Measurements from ENCODE around the gene TEAD1.

The TEAD1 gene

GRCh38 chr11:12673924-12674570, at the start of gene TEAD1:
TSS of gene TEAD1 (plus strand) at chr11:12674421.
- peak in 1 of 2 donors; percentile 60 for DNase-seq

DNA sequence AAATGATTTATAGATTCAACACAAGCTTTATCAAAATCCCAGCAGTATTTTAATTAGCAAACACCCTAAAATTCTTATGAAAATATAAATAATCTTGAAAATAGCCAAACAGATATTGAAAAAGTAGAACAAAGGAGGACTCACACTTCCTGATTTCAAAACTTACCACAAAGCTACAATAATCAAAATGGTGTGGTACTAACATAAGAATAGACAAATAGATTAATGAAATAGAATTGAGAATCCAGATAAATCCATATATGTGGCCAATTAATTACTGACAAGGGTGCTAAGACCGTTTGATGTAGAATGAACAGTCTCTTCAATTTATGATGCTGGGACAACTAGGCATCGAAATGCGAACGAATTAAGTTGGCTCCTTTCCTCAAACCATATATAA, 49.6 kb upstream of the TEAD1 start:
- DNase-seq: no peak

- DNase-seq: no peak
Measured at GRCh38 chr11:12625438-12626071, 48.7 kb upstream of the TEAD1 start.

DNA sequence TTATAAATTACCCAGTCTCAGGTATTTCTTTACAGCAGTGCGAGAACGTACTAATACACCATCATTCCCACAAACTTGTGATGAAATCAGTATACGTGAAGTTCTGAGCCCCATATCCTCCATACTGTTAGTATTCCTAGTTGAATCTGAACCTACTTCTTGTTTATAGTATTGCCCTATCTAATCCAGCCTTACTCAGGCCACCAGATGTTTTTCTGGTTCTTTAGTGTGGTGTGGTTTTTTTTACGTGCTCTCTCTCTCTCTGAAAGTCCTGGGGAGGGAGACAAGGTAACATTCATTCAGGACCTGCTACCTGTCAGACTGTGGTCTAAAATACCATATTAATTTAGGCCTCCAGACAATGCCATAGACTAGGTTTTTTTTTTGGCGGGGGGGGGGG, 47.6 kb upstream of the TEAD1 start:
- DNase-seq: no peak

DNA sequence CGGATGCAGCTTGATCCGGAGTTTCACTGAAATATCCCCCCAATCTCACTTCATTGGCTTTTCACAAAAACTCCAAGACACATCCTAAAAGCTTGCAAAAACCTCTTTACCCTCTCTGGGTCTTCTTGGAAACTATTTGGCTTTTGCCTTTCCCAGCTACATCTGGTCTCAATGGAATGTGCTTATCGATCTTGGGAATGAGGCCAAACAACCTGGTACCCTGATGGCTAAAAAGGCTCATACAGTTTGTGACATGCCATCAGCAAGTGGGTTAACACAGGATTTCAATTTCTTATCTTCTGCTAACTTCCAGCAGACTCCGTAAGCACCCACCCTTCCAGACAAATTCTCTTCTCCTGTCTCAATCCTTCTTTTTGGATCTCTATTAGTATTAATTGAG, 45.9 kb upstream of the TEAD1 start:
- no peak for DNase-seq

- DNase-seq: no peak
Measured at GRCh38 chr11:12629601-12630313, 44.5 kb upstream of the TEAD1 start.

- DNase-seq: no peak
Measured at GRCh38 chr11:12631651-12632050, 42.6 kb upstream of the TEAD1 start.

GRCh38 chr11:12634329-12634728, 39.9 kb upstream of the TEAD1 start:
- no peak for DNase-seq

DNA sequence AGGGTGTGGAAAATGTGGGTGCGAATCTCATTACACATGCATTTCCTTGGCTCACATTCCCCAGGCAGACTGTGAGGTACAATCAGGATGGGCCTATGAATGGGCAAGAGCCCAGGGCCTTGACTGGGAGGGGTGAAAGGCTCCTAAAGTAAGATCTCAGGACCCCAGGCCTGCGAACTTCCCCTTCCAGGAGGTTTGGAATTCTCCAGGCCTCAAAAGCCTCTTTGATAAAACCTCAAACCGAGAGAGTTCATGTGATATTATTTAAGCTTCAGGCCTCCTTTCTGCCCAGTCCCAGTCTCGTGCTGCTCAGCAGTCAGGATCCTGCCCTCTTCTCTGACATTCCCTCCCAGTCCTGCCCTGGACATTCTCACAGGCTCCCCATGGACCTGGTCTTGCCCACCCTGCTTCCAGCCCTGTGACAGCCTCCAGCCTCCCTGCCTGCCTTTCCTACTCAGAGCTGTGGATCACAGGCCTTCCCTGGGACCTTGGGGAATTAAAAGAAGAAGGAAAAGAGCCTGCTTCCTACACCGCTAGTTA, 37.3 kb upstream of the TEAD1 start:
- no peak for DNase-seq

GRCh38 chr11:12639388-12639787, 34.8 kb upstream of the TEAD1 start:
- no peak for DNase-seq

- no peak for DNase-seq
Measured at GRCh38 chr11:12640355-12640754, 33.9 kb upstream of the TEAD1 start.

DNA sequence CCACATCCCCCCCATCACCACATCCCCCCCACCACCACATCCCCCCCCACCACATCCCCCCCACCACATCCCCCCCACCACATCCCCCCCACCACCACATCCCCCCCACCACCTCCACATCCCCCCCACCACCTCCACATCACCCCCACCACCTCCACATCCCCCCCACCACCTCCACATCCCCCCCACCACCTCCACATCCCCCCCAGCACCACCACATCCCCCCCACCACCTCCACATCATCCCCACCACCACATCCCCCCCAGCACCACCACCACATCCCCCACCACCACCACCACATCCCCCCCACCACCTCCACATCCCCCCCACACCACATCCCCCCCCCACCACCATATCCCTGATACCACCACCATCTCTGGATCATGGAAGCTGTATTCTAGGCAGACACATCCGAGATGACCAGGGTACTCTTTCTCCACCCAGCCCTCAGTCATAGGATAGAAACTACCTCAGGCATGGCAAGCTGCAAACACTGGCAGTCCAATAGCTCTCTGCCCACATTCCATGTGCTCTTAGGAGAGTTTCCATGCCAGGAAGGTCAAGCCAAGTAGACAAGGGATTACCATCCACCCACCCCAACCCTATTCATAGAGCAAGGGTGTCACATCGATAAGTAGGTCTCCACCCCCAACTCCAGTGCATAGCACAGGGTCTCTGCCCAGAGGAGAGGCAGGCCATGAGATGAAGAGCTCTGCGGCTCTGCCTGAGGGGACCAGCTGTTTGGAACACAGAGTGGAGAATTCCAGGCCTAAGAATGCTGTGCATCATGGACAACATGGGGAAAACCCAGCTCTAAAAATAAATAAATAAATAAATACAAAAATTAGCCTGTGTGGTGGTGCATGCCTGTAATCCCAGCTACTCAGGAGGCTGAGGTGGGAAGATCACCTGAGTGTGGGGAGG, 33.0 kb upstream of the TEAD1 start:
- DNase-seq: no peak

DNA sequence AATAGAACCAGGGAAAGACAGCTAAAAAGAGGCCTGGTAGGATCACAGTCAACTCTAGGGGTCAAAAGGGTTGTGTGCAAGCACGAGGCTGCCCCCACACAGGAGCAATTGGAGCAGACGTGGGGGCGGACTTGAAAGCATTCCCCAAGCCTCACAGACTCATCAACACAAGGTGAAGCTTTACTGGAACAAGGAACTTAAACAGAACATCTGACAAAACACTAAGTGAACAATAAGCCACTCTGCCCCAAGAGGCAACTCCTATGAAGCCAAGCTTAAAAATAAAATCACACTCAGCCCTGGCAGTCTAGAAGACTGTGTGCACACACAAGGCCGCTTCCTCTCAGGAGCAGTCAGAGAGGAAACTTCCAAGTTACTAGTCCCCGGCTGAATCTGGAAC, 32.2 kb upstream of the TEAD1 start:
- DNase-seq: no peak

DNA sequence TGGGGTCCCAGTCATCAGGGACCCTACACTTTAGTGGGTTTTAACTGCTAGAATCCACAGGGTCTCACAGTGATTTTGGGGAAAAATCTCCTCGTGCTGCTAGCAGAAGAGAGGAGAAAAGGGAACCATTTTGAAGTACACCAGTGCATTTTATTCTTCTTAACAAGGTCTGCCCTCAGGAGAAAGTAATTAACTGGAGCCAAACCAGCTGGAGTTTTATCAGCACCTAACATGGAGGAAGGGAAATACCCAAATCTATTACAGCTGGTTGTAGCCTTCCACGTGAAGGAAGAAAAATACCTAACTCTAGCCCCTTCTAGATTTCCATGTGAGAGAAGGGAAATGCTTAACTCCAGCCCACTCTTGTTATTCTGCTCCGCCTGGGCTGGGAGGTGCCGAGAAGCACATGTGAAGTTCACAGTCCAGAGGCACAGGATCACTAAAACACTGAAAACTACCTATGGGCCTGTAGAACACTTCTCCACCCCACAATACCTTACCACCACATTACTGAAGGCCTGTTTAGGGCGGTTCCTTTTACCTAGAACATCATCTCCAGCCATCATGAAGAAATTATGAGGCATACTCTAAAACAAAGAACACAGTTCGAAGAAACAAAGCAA, 31.3 kb upstream of the TEAD1 start:
- DNase-seq: no peak

GRCh38 chr11:12646478-12646877, 27.7 kb upstream of the TEAD1 start:
- DNase-seq: no peak

- DNase-seq: no peak
Measured at GRCh38 chr11:12653729-12654128, 20.5 kb upstream of the TEAD1 start.

- DNase-seq: no peak
Measured at GRCh38 chr11:12655842-12656241, 18.4 kb upstream of the TEAD1 start.

DNA sequence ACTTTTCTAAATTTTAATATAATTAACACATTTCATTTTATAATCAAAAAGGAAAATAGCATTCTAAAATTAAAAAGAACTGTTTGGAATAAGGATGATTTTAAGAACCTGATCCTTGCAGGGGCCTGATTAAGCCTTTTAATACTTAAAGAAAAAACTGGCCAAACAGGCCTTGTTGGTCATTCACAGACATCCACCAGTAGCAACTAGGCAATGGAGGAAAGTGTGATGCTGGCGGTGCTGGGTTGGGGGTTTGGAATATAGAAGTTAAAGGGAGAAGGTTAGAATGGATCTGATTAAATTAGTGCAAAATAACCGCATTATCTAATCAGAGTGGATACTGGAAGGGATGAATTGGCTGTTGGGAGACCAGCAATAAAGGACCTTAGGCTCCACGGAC, 16.9 kb upstream of the TEAD1 start:
- no peak for DNase-seq

- no peak for DNase-seq
Measured at GRCh38 chr11:12657981-12658380, 16.2 kb upstream of the TEAD1 start.

DNA sequence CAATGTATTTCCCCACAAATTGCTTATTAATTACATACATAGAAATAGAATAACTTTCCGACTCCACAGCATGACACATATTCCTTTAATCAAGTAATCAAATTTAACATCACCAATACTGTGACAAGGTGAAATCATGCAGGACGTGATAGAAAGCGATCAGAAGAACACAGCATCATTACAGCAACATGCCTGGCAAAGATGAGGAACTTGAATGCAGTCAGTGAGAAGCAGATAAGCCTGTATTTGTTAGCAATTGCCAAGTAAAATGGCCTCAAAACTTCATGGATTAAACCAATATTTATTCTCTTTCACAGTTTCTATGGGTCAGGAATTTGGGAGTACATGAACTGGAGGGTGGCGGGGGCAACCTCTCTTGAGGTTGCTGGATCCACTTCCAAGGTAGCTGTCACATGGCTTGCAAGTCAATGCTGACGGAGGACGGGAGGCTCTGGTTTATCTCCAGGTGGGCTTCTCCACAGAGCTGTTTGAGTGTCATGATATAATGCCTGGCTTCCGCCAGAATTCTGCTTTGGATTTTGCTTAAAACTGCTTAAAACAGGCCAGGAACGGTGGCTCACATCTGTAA, 12.0 kb upstream of the TEAD1 start:
- no peak for DNase-seq

DNA sequence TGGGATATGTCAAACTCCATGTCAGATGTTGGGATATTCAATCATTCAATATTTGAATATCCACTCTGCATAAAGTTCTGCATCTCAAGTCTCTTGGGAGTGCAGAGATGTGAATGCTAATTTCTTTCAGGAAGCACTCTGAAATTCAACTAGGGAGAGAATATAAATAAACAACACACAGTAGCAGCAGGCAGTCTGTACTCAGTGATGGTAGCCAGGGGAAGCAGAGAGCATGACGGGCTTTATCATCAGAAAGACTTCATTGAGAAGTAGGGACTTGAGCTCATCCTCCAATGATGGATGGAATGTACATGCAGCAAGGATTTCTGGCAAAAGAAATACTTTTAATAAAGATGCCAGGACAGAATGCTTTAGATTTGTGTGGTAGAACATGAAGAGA, 9.8 kb upstream of the TEAD1 start:
- DNase-seq: no peak

GRCh38 chr11:12666915-12667314, 7.3 kb upstream of the TEAD1 start:
- DNase-seq: no peak
